BJ (cell line): Measurements from ENCODE around the gene ATF5. TPM values are rescaled to one million over a fixed set of nuclear protein-coding genes. Genes with fewer than 3 reads are reported as not detected.
"Not testable (repeated sequence)": the region's sequence is repeated elsewhere in the genome, so short reads cannot be mapped to it uniquely, and the experiment has no call there.

ENCODE experiments used
- CTCF ChIA-PET: fragments of 350-600 bp; formaldehyde crosslinking; extraction: SDS; loops from one replicate; lab custom pipeline; 2021; ENCODE audit warnings: antibody characterized with exemption, inconsistent platforms; lab: Yijun Ruan, JAX
- POLR2A ChIA-PET: fragments of 300-600 bp; sonication (Branson Sonifier 250); formaldehyde crosslinking; extraction: SDS; loops from one replicate; lab custom pipeline; 2021; ENCODE audit warnings: antibody characterized with exemption; lab: Charles Lee
- DNase-seq: peaks from one replicate; pipeline ENCODE4 v3.0.0-alpha.2; 2011; ENCODE audit warnings: low read depth
- H3K27me3 ChIP-seq: 2 replicates; pipeline ENCODE4 v1.6.0; 2011; ENCODE audit warnings: low read length; ENCODE audit not compliant: control insufficient read depth, insufficient read depth
- H3K36me3 ChIP-seq: 2 replicates; pipeline ENCODE4 v1.5.1; 2011; ENCODE audit warnings: low read length; ENCODE audit not compliant: control insufficient read depth, insufficient read depth
- H3K4me3 ChIP-seq: 2 replicates; pipeline ENCODE4 v1.5.1; 2011; ENCODE audit warnings: low read depth, mild to moderate bottlenecking, control low read depth, low read length
- polyA plus RNA-seq: library from polyadenylated mRNA; depleted of rRNA; stranded (reverse); fragments of >200 nt; gene quantifications from 2 replicates; pipeline ENCODE4 v1.2.3, GENCODE V29; 2011
- TF ChIP-seq, protein P1 (sequence below): IDR thresholded peaks from 2 replicates; pipeline ENCODE4 v1.5.1; 2011; ENCODE audit warnings: low read depth, mild to moderate bottlenecking, control low read depth, inconsistent platforms, low read length, moderate library complexity; ENCODE audit not compliant: insufficient read depth

The ATF5 gene
- polyA plus RNA-seq, 1 experiment = 7.9 TPM

DNA sequence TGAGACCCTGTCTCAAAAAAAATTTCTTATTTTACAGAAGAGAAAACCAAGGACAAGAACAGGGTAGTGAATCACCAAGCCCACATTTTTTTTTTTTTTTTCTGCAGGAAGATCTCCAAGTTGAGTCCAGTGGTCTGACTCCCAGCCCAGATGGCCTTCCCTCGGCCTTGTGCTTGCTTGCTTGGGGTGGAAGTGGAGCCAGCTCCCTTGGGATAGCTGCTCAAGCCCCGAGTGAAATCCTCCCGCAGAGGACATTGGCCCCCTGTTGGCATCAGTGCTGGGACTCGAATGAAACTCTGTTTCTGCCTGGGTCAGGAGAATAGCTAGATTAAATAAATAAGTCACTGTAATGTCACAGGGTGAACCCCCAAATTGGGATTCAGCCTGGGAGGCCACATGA lies 9.7 kb downstream of the ATF5 start:
- H3K36me3 ChIP-seq = no peaks in the 10 kb centered on the region
- H3K27me3 ChIP-seq = peaks cover 2% of the 10 kb centered on the region; the same call in 1 of the 2 replicates
- ChIA-PET POLR2A (no interaction called here), CTCF (interaction anchor here (1.0 to 4.2 kb wide), 7 partner anchors 9 to 197 kb away, joined by 4 to 49 read pairs (median 10); partner anchors contain the start of genes ATF5 and NUP62)
- no peak for DNase-seq
- TF ChIP-seq, protein P1, sequence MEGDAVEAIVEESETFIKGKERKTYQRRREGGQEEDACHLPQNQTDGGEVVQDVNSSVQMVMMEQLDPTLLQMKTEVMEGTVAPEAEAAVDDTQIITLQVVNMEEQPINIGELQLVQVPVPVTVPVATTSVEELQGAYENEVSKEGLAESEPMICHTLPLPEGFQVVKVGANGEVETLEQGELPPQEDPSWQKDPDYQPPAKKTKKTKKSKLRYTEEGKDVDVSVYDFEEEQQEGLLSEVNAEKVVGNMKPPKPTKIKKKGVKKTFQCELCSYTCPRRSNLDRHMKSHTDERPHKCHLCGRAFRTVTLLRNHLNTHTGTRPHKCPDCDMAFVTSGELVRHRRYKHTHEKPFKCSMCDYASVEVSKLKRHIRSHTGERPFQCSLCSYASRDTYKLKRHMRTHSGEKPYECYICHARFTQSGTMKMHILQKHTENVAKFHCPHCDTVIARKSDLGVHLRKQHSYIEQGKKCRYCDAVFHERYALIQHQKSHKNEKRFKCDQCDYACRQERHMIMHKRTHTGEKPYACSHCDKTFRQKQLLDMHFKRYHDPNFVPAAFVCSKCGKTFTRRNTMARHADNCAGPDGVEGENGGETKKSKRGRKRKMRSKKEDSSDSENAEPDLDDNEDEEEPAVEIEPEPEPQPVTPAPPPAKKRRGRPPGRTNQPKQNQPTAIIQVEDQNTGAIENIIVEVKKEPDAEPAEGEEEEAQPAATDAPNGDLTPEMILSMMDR = no peak
- H3K4me3 ChIP-seq = no peak overlapping the region

DNA sequence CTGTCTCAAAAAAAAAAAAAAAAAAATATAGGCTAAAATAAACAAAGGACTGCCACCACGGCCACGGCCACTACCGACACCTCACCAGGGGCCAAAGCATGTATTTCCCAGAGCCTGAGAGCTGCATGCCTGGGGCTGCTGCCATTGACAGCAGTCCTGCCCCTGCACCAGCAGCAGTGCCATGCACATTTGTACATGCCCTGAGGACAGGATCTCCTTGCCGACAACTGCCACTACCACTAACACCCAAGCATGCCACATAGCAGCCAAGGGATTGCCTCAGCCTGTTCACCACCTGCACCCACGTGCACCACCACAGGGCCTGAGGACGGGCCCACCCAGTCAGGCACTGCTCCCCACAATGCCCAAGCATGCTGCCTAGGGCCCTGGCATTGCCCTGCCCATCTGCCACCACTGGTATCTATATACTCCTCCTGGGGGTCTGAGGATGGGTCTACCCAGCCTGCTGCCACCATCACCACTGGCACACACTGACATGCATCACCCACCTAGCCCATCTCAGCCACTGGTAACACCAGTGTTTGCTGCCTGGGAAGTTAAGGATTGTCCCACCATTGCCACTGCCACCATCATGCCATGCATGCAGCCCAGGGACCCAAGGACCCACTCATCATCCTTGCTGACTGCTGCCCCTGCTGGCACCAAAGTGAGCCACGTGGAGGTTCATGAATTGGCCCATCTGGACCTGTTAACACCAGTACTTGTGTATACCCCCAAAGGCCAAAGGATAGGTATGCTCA lies 10.9 kb downstream of the ATF5 start:
- H3K36me3 ChIP-seq = no peaks in the 10 kb centered on the region
- ChIA-PET POLR2A (no interaction called here), CTCF (interaction anchor here (0.7 to 4.2 kb wide), 4 partner anchors 13 to 196 kb away, joined by 3 to 49 read pairs (median 4); no protein-coding TSS in a partner anchor)
- H3K4me3 ChIP-seq = no peak overlapping the region
- H3K27me3 ChIP-seq = peaks cover 2% of the 10 kb centered on the region; the same call in 1 of the 2 replicates
- no peak for DNase-seq
- TF ChIP-seq, protein P1 = no peak

DNA sequence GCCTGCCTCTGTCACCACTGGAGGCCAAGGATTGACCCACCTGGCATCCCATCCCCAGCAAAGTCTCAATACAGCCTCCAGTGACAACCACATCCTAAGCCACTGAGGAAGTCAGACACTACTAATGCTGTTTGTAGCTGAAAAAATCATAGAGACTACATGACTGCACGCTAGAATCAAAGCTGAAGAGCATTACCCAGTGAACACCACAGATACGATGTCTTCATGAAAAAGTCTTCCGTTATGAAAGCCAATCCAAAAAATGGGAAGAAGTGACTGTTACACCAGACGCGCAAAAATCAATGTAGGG lies 11.4 kb downstream of the ATF5 start:
- Histone ChIP-seq H3K4me3 (no peak overlapping the region), H3K27me3 (peaks cover 2% of the 10 kb centered on the region; the same call in 1 of the 2 replicates), H3K36me3 (no peaks in the 10 kb centered on the region)
- CTCF ChIA-PET = no interaction called here
- no peak for DNase-seq
- TF ChIP-seq, protein P1 = no peak
- POLR2A ChIA-PET = no interaction called here

DNA sequence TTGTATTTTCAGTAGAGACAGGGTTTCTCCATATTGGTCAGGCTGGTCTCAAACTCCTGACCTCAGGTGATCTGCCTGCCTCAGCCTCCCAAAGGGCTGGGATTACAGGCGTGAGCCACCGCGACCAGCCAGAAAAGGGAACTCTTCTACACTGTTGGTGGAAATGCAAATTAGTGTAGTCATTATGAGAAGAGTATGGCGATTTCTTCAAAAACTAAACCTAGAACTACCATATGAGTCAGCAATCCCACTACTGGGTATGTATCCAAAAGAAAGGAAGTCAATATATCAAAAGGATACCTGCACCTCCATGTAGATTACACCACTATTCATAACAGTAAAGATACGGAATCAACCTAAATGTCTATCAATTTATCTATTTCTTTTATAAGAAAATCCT lies 15.6 kb downstream of the ATF5 start:
- H3K27me3 ChIP-seq, POLR2A ChIA-PET, CTCF ChIA-PET, H3K4me3 ChIP-seq, DNase-seq, H3K36me3 ChIP-seq: not testable (repeated sequence)

DNA sequence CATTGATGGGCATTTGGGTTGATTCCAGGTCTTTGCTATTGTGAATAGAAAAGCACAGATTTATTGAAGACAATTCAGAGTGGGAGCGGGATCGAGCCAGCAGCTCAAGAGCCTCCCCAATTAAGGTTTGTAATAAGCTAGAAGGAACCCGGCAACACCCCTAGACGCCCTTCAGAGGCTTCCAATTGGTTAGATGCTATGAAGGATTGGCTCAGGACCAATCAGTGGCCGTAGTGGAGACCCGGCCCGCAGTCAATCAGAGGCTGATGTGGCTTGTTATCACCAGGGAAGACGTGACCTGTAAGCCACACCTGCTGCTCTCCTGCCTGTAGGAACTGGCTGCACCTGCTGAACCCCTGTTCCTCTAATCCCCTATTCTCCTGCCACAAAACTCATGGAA lies 17.4 kb downstream of the ATF5 start:
- ChIA-PET CTCF (interaction anchor here (0.9 kb wide), 1 partner anchor 9 kb away, joined by 4 read pairs; no protein-coding TSS in a partner anchor), POLR2A (no interaction called here)
- H3K4me3 ChIP-seq = no peak overlapping the region
- TF ChIP-seq, protein P1 = no peak
- H3K36me3 ChIP-seq = no peaks in the 10 kb centered on the region
- peaks cover 2% of the 10 kb centered on the region; the same call in 1 of the 2 replicates for H3K27me3 ChIP-seq
- DNase-seq = no peak
